HG02943 (cell line): ENCODE results near the gene STX12.
"Not testable (repeated sequence)": the region's sequence is repeated elsewhere in the genome, so short reads cannot be mapped to it uniquely, and the experiment has no call there.

Experiments
- ATAC-seq: cut with Tn5 transposase; IDR thresholded peaks from one replicate; pipeline ENCODE4 v1.9.1; 2021; ENCODE audit warnings: mild to moderate bottlenecking, low read depth, moderate library complexity; ENCODE audit not compliant: unreplicated experiment

STX12 gene

DNA sequence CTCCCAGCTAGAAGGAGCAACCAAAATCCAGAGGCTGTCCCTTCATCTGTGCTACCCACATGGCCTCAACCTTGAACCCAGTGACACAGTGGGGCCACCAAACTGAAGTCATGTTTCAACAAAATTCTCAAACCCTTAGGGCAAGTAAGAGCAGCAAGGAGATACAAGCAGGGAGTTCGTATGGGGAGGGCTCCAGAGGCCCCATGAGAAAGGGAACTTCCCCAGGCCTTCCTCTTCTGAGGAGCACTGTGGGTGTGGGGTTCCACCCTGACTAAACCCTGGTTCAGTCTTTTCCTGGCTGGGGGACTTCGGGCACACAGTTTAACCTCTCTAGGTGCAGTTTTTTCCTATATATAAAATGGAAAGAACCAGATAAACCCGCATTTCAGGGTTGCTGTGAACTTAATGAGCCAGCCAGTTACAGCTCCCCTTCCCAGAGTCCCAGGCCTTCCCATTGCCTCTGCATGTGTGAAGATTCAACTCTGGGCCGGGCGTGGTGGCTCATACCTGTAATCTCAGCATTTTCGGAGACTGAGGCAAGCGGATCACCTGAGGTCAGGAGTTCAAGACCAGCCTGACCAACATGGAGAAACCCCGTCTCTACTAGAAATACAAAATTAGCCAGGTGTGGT lies 91.4 kb downstream of the STX12 start:
- ATAC-seq = no peak

DNA sequence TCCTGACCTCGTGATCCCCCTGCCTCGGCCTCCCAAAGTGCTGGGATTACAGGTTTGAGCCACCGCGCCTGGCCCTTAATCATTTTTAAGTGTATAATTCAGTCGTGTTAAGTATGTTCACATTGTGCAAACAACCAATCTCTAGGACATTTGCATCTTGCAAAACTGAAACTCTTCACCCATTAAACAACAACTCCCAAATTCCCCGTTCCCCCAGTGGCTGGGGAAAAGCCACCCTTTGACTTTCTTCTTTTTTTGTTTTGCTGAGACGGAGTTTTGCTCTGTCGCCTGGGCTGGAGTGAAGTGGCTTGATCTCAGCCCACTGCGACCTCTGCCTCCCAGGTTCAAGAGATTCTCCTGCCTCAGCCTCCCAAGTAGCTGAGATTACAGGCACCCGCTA lies 92.8 kb downstream of the STX12 start:
- no peak for ATAC-seq

DNA sequence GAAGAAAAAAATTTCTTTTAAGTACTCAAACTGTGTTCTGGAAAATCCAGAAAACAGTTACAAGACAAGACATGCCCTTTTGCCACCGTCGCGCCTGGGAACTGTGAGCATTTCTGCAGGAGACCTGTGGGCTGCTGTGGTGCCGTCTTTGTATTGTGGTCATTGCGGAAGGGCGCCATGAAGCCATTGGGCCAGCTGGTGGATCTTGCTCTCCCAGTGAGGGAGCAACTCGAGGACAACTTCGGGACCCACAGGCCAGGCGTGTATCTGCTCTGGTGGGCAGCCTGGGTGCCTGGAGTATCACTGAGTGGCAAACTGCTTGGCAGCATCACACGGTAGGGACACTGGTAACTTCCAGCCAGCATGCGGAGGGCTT lies 95.5 kb downstream of the STX12 start:
- no peak for ATAC-seq

DNA sequence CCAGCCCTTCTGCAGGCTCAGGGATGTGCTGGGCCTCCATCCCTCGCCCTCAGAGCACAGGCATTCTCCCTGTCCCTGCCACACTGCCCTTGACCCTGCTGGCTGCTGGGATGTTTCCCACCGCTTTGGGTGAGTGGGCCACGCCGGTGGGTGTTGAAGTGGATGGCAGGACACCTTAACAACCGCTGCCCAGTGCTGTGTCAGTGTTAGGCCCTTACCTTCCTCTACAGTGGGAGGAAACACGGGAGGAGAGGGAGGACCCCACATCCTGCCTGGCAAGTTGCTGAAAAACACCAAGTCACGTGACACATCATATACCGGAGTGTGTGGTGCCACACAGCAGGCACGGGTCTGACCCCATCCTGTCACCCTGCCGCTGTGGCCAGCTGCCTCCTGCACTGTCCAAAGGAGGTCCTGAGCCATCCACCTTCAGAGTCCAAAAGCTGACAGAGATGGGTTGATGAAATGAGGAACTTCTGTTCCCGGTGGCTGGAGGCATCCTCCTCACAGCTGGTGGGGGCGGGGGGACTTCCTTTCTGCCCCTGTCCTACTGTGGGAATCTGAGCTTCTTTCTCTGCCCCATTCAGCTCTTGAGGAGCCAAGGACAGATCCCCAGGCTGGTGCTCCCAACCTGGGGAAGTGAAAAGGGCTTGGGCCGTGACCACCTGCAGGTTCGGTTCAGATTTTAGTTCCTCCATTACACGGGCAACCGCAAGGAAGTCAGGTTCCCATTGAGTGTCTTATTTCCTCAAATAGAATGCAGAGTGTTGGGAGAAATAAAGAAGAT lies 96.1 kb downstream of the STX12 start:
- ATAC-seq = no peak

DNA sequence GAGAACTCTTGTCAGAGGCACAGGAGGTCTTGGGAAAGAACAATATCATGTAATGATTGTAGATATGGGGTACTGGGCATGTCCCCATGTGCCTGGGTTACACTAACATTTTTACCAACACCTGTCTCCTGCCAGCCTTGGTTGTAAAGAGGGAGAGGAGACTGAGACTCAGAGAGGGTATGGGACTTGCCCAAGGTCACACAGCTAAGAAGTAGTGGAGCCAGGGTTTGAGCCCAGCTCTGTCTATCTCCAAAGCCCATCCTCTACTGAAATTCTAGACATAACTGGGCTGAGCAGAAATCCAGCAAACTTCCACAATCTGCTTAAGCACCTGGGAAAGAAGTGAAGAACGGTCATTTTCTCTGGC lies 96.7 kb downstream of the STX12 start:
- no peak for ATAC-seq

DNA sequence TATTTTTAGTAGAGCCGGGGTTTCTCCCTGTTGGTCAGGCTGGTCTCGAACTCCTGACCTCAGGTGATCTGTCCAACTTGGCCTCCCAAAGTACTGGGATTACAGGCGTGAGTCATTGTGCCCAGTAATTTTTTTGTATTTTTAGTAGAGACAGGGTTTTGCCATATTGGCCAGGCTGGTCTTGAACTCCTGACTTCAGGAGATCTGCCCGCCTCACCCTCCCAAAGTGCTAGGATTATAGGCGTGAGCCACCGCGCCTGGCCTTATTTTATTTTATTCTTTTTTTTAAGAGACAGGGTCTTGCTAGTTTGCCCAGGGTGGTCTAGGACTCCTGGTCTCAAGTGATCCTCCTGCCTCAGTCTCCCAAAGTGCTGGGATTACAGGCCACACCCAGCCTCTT lies 98.1 kb downstream of the STX12 start:
- ATAC-seq = not testable (repeated sequence)

DNA sequence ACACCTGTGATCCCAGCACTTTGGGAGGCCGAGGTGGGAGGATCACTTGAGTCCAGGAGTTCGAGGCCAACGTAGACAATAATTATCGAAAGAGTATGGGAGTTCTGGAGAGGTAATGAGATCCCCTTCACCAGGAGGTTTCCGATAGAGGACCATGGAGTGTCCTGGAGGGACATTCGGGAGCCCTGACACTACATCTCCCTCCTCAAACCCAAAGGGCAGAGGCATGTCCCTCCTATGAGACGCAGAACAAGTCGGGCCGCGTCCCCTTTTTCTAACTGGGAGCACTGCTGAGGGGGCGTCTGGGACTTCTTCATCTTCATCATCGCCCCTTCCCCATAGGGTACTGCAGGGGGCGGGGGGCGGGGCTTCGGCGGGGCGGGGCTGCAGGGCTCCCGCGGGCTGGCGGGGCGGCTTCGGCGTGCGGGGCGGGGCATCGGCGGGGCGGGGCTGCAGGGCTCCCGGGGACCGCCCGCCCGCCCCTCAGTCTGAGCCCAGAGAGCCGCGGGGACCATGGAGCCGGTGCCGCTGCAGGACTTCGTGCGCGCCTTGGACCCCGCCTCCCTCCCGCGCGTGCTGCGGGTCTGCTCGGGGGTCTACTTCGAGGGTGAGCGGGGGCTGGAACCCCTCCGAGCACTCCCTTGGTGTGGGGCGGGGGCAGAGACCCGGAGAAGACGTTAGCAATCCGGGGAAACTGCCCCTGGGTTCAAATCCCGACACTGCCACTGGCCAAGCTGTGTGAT lies 99.2 kb downstream of the STX12 start, which contains the start of gene THEMIS2:
Gene THEMIS2 (plus strand): TSS at position 486 of the 743 bp plus-strand sequence. CDS start 28 bp downstream, at position 514.
- no peak for ATAC-seq

DNA sequence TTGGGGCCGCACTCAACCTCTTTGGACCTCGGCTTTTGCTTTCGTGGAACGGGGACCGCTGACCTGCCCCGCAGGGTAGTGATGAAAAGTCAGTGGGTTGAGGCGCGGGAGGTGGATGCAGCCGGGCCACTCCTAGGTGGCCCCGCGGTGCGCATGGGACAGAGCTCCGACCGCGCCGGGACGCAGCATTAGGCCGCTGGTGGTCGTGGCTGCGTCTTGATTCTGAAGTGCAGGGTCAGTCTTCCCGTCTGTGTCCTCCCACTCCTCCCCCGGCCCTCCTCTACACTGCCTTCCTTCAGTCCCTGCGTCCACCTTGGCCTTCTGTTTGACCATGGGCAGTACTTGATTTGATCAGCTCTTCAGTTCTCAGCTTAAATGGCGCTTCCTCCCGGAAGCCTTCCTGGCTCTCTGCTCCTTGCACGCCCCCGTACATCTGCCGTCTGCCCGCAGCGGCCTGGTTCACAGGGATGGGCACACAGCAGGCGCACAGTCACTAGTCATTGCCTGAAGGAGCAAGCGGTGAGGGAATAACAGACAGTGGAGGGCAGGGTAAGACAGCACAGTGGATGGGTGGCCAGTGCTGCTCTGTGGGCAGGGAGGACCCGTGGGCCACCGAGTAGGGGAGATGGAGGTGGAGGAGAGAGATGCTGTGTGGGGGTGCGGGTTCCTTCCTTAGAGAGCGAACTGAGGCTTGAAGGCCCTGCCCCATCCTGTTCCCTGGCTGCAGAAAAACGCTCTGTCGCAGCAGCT lies 100.0 kb downstream of the STX12 start:
- ATAC-seq = no peak

DNA sequence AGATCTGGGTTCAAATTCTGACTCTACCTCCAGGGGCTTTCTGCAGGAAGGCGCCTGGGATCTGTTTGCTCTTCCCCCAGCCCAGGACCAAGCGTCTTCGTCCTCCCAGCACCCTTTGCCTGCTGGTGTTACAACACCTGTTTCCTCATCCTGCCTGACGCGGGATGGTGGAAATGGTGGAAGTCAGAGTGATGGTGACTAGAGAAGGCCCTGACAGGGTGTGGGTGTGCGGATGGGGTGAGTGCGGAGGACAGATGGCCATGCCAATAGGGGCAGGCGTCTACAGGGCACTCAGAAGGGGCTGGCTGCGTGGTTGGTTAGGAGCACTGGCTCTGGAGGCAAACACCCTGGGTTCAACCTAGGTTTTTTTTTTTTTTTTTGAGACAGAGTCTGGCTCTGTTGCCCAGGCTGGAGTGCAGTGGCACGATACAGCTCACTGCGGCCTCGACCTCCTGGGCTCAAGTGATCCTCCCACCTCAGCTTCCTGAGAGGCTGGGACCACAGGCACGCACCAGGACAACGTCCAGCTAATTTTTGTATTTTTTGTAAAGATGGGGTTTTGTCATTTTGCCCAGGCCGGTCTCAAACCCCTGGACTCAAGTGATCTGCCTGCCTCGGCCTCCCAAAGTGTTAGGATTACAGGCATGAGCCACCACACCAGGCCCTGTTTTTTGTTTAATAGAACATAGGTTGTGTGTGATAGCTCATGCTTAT lies 100.8 kb downstream of the STX12 start:
- no peak for ATAC-seq
